LNCaP clone FGC (cell line): ENCODE results near the gene PCDHA7.
"Not testable (repeated sequence)": the region's sequence is repeated elsewhere in the genome, so short reads cannot be mapped to it uniquely, and the experiment has no call there.

Experiments used
- DNase-seq: peaks from one replicate; pipeline ENCODE4 v3.0.0-alpha.2; 2011; ENCODE audit warnings: low read depth
- H3K4me3 ChIP-seq: 2 replicates; pipeline ENCODE4 v1.5.1; 2011; ENCODE audit warnings: mild to moderate bottlenecking, low read depth, low read length, control low read depth
- CTCF ChIP-seq: IDR thresholded peaks from 2 replicates; pipeline ENCODE4 v1.5.1; 2012; ENCODE audit warnings: mild to moderate bottlenecking; ENCODE audit not compliant: control insufficient read depth, insufficient read depth; ENCODE audit errors: extremely low read depth

The PCDHA7 gene

DNA sequence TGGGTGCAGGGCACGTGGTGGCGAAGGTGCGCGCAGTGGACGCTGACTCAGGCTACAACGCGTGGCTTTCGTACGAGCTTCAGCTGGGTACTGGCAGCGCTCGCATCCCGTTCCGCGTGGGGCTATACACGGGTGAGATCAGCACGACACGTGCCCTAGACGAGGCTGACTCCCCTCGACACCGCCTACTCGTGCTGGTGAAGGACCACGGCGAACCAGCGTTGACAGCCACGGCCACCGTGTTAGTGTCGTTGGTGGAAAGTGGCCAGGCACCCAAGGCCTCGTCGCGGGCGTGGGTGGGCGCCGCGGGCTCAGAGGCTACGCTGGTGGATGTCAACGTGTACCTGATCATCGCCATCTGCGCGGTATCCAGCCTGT, 37.4 kb upstream of the PCDHA7 start:
- no peak overlapping the region for H3K4me3 ChIP-seq
- no peak for TF ChIP-seq CTCF
- DNase-seq = no peak

- peak; percentile 36 for TF ChIP-seq CTCF
- no peak for DNase-seq
- H3K4me3 ChIP-seq = no peak within 1 kb of the TSS
Measured at GRCh38 chr5:140800816-140801493, 33.1 kb upstream of the PCDHA7 start, which contains the start of gene PCDHA3. Gene PCDHA3, plus strand, starts transcription at chr5:140801057.

DNA sequence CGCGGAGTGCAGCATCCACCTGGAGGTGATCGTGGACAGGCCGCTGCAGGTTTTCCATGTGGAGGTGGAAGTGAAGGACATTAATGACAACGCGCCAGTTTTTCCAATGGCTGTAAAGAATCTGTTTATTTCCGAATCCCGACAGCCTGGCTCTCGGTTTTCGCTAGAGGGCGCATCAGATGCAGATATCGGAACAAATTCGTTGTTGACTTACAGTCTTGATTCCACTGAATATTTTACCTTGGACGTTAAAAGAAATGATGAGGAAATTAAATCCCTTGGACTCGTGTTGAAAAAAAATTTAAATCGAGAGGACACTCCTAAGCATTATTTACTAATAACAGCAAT, 32.6 kb upstream of the PCDHA7 start:
- H3K4me3 ChIP-seq = no peak overlapping the region
- peak; percentile 27; the same call in 1 of the 2 replicates for TF ChIP-seq CTCF
- DNase-seq = no peak

DNA sequence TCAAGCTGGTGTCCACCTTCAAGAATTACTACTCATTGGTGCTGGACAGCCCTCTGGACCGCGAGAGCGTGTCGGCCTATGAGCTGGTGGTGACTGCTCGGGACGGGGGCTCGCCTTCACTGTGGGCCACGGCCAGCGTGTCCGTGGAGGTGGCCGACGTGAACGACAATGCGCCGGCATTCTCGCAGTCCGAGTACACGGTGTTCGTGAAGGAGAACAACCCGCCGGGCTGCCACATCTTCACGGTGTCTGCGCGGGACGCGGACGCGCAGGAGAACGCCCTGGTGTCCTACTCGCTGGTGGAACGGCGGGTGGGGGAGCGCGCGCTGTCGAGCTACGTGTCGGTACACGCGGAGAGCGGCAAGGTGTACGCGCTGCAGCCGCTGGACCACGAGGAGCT, 31.7 kb upstream of the PCDHA7 start:
- not testable (repeated sequence) for H3K4me3 ChIP-seq, DNase-seq

DNA sequence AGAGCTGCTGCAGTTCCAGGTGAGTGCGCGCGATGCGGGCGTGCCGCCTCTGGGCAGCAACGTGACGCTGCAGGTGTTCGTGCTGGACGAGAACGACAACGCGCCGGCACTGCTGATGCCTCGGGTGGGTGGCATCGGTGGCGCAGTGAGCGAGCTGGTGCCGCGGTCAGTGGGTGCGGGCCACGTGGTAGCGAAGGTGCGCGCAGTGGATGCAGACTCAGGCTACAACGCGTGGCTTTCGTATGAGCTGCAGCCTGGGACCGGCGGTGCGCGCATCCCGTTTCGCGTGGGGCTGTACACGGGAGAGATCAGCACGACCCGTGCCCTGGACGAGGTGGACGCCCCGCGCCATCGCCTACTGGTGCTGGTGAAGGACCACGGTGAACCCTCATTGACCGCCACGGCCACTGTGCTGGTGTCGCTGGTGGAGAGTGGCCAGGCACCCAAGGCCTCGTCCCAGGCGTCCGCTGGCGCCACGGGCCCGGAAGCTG, 31.2 kb upstream of the PCDHA7 start:
- no peak for TF ChIP-seq CTCF
- H3K4me3 ChIP-seq = no peak overlapping the region
- DNase-seq = no peak

GRCh38 chr5:140806834-140807775, 27.0 kb upstream of the PCDHA7 start, which contains the start of gene PCDHA4:
Gene PCDHA4, plus strand, starts transcription at chr5:140807068.
- DNase-seq = no peak
- peak; percentile 57 for TF ChIP-seq CTCF
- no peak within 1 kb of the TSS for H3K4me3 ChIP-seq

DNA sequence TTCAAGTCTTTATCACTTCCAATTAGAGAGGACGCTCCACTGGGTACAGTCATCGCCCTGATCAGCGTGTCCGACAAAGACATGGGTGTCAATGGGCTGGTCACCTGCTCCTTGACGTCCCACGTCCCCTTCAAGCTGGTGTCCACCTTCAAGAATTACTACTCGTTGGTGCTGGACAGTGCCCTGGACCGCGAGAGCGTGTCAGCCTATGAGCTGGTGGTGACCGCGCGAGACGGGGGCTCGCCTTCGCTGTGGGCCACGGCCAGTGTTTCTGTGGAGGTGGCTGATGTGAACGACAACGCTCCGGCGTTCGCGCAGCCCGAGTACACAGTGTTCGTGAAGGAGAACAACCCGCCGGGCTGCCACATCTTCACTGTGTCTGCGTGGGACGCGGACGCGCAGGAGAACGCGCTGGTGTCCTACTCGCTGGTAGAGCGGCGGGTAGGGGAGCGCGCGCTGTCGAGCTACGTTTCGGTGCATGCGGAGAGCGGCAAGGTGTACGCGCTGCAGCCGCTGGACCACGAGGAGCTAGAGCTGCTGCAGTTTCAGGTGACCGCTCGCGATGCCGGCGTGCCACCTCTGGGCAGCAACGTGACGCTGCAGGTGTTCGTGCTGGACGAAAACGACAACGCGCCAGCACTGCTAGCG, 25.7 kb upstream of the PCDHA7 start:
- not testable (repeated sequence) for DNase-seq, H3K4me3 ChIP-seq
